IMR-90 (cell line): ENCODE results near the gene PLXDC2. TPM values are rescaled to one million over a fixed set of nuclear protein-coding genes. Genes with fewer than 3 reads are reported as not detected.

Source experiments
- ATAC-seq: fragments of 200-7000 bp; cut with Tn5 transposase; 2 replicates; pipeline ENCODE4 v1.9.1; 2020; ENCODE audit warnings: low read depth, mild to moderate bottlenecking, moderate library complexity
- BruUV-seq: library from RNA; stranded (reverse); fragments of 400-500 nt; replicated peaks from 2 replicates; lab custom pipeline; 2021; lab: Mats Ljungman, UMichigan
- CTCF ChIA-PET: fragments of 300-600 bp; formaldehyde crosslinking; extraction: SDS; loops from one replicate; lab custom pipeline; 2021; ENCODE audit warnings: antibody characterized with exemption; lab: Yijun Ruan, JAX
- POLR2A ChIA-PET: fragments of 300-600 bp; sonication (Branson Sonifier 250); formaldehyde crosslinking; loops from one replicate; lab custom pipeline; 2022; ENCODE audit warnings: antibody characterized with exemption; ENCODE audit not compliant: unreplicated experiment; lab: Charles Lee
- DNase-seq: peaks from one replicate; pipeline ENCODE4 v3.0.0; 2013
- H2AFZ ChIP-seq: replicated peaks from 2 replicates; pipeline ENCODE3; 2013; ENCODE audit warnings: low read length, mild to moderate bottlenecking; ENCODE audit not compliant: poor library complexity
- H2AK5ac ChIP-seq: 2 replicates; pipeline ENCODE4 v1.6.1; 2013; ENCODE audit warnings: low read depth, low read length, inconsistent platforms
- H2AK9ac ChIP-seq: replicated peaks from 2 replicates; pipeline ENCODE3; 2013; ENCODE audit warnings: mild to moderate bottlenecking, low read depth, low read length, moderate library complexity; ENCODE audit not compliant: poor library complexity
- H2BK120ac ChIP-seq: 2 replicates; pipeline ENCODE4 v1.6.1; 2013; ENCODE audit warnings: low read depth, low read length, inconsistent platforms
- H2BK15ac ChIP-seq: 3 replicates; pipeline ENCODE4 v1.6.1; 2013; ENCODE audit warnings: low read depth, low read length, inconsistent platforms
- H2BK20ac ChIP-seq: 2 replicates; pipeline ENCODE4 v1.6.1; 2013; ENCODE audit warnings: low read depth, mild to moderate bottlenecking, inconsistent platforms, low read length, moderate library complexity
- H2BK5ac ChIP-seq: 2 replicates; pipeline ENCODE4 v1.6.1; 2013; ENCODE audit warnings: mild to moderate bottlenecking, low read depth, low read length, inconsistent platforms; ENCODE audit not compliant: poor library complexity, severe bottlenecking
- H3K14ac ChIP-seq: replicated peaks from 2 replicates; pipeline ENCODE4 v1.6.1; 2013; ENCODE audit warnings: low read depth, low read length, inconsistent platforms
- H3K18ac ChIP-seq: 2 replicates; pipeline ENCODE4 v1.6.1; 2013; ENCODE audit warnings: low read depth, low read length, control low read depth
- H3K23ac ChIP-seq: 2 replicates; pipeline ENCODE4 v1.6.1; 2013; ENCODE audit warnings: low read depth, low read length, inconsistent platforms
- H3K27ac ChIP-seq: 2 replicates; pipeline ENCODE4 v1.5.1; 2013; ENCODE audit warnings: mild to moderate bottlenecking, control low read depth, low read length; ENCODE audit not compliant: insufficient read depth
- H3K27me3 ChIP-seq: 2 replicates; pipeline ENCODE4 v1.6.1; 2013; ENCODE audit warnings: low read length; ENCODE audit not compliant: control insufficient read depth, insufficient read depth
- H3K36me3 ChIP-seq: 2 replicates; pipeline ENCODE4 v1.6.1; 2013; ENCODE audit warnings: low read length, mixed read lengths; ENCODE audit not compliant: control insufficient read depth, insufficient read depth
- H3K4ac ChIP-seq: 2 replicates; pipeline ENCODE4 v1.6.1; 2013; ENCODE audit warnings: low read depth, low read length, inconsistent platforms
- H3K4me1 ChIP-seq: 2 replicates; pipeline ENCODE4 v1.6.1; 2013; ENCODE audit warnings: low read length, mixed read lengths; ENCODE audit not compliant: control insufficient read depth, insufficient read depth
- H3K4me2 ChIP-seq: 2 replicates; pipeline ENCODE4 v1.6.1; 2013; ENCODE audit warnings: low read depth, mild to moderate bottlenecking, control low read depth, low read length, moderate library complexity
- H3K4me3 ChIP-seq: 2 replicates; pipeline ENCODE4 v1.5.1; 2013; ENCODE audit warnings: low read depth, mild to moderate bottlenecking, control low read depth, low read length, moderate library complexity; ENCODE audit not compliant: insufficient read depth
- H3K56ac ChIP-seq: 2 replicates; pipeline ENCODE4 v1.6.1; 2013; ENCODE audit warnings: low read length, inconsistent platforms; ENCODE audit not compliant: insufficient read depth; ENCODE audit errors: extremely low read depth
- H3K79me1 ChIP-seq, 2 experiments: 2 replicates each; pipeline ENCODE4 v1.6.1; 2013; ENCODE audit warnings: low read length in 2 of 2, inconsistent platforms in 1 of 2, low read depth in 1 of 2
- H3K9ac ChIP-seq: 2 replicates; pipeline ENCODE4 v1.6.1; 2013; ENCODE audit warnings: low read depth, low read length, control low read depth
- H3K9me1 ChIP-seq: 2 replicates; pipeline ENCODE4 v1.6.1; 2013; ENCODE audit warnings: low read length, inconsistent platforms; ENCODE audit not compliant: insufficient read depth
- H3K9me3 ChIP-seq: 2 replicates; pipeline ENCODE4 v1.6.1; 2013; ENCODE audit warnings: low read length; ENCODE audit not compliant: control insufficient read depth, insufficient read depth
- H4K20me1 ChIP-seq: 2 replicates; pipeline ENCODE4 v1.6.1; 2013; ENCODE audit warnings: low read length, inconsistent platforms; ENCODE audit not compliant: insufficient read depth
- H4K5ac ChIP-seq: 2 replicates; pipeline ENCODE4 v1.6.1; 2013; ENCODE audit warnings: mild to moderate bottlenecking, low read depth, low read length, control low read depth
- H4K8ac ChIP-seq, 2 experiments: 2 replicates each; pipeline ENCODE4 v1.6.1; 2013; ENCODE audit warnings: low read depth in 2 of 2, low read length in 2 of 2, control low read depth in 1 of 2, inconsistent platforms in 1 of 2
- H4K91ac ChIP-seq: 2 replicates; pipeline ENCODE4 v1.6.1; 2013; ENCODE audit warnings: low read depth, low read length, inconsistent platforms; ENCODE audit not compliant: insufficient read depth
- BHLHE40 ChIP-seq: fragments of 150-350 bp; IDR thresholded peaks from 2 replicates; pipeline ENCODE4 v1.6.1; 2016; ENCODE audit warnings: mild to moderate bottlenecking, low read depth, low read length
- CEBPB ChIP-seq: IDR thresholded peaks from 2 replicates; pipeline ENCODE4 v1.6.1; 2012; ENCODE audit warnings: low read depth, low read length, improper control_type of control experiment
- CHD1 ChIP-seq: IDR thresholded peaks from 2 replicates; pipeline ENCODE4 v1.6.1; 2012; ENCODE audit warnings: low read depth, low read length, improper control_type of control experiment
- CTCF ChIP-seq: conservative IDR thresholded peaks from 2 replicates; pipeline ENCODE4 v1.5.1; 2012; ENCODE audit warnings: mild to moderate bottlenecking, low read depth, low read length, improper control_type of control experiment
- ELK1 ChIP-seq: fragments of 150-350 bp; IDR thresholded peaks from 2 replicates; pipeline ENCODE4 v1.6.1; 2016; ENCODE audit warnings: low read depth, mild to moderate bottlenecking, low read length, moderate library complexity, borderline replicate concordance
- FOS ChIP-seq: fragments of 150-350 bp; IDR thresholded peaks from 2 replicates; pipeline ENCODE4 v1.6.1; 2016; ENCODE audit warnings: low read depth, low read length
- MAFK ChIP-seq: IDR thresholded peaks from 2 replicates; pipeline ENCODE4 v1.6.1; 2012; ENCODE audit warnings: low read depth, low read length, improper control_type of control experiment
- MAZ ChIP-seq: IDR thresholded peaks from 2 replicates; pipeline ENCODE4 v1.6.1; 2012; ENCODE audit warnings: low read depth, mild to moderate bottlenecking, low read length, improper control_type of control experiment, moderate library complexity, borderline replicate concordance
- MXI1 ChIP-seq: IDR thresholded peaks from 2 replicates; pipeline ENCODE4 v1.6.1; 2012; ENCODE audit warnings: low read depth, mild to moderate bottlenecking, low read length, moderate library complexity, borderline replicate concordance
- NFE2L2 ChIP-seq: fragments of 150-350 bp; IDR thresholded peaks from 2 replicates; pipeline ENCODE4 v1.6.1; 2016; ENCODE audit warnings: low read depth, mild to moderate bottlenecking, low read length
- POLR2A ChIP-seq: IDR thresholded peaks from 2 replicates; pipeline ENCODE4 v1.6.1; 2012; ENCODE audit warnings: mild to moderate bottlenecking, low read depth, low read length
- RAD21 ChIP-seq: IDR thresholded peaks from 2 replicates; pipeline ENCODE4 v1.6.1; 2012; ENCODE audit warnings: low read length, improper control_type of control experiment
- RCOR1 ChIP-seq: IDR thresholded peaks from 2 replicates; pipeline ENCODE4 v1.6.1; 2012; ENCODE audit warnings: mild to moderate bottlenecking, low read length, improper control_type of control experiment; ENCODE audit not compliant: insufficient replicate concordance
- RFX5 ChIP-seq: IDR thresholded peaks from 2 replicates; pipeline ENCODE4 v1.8.0; 2012; ENCODE audit warnings: low read depth, mild to moderate bottlenecking, low read length, moderate library complexity
- SMC3 ChIP-seq: fragments of 150-350 bp; IDR thresholded peaks from 2 replicates; pipeline ENCODE4 v1.6.1; 2016; ENCODE audit warnings: low read depth, mild to moderate bottlenecking, antibody characterized with exemption, low read length, moderate library complexity
- USF2 ChIP-seq: fragments of 150-350 bp; IDR thresholded peaks from 2 replicates; pipeline ENCODE4 v1.6.1; 2017; ENCODE audit warnings: mild to moderate bottlenecking, antibody characterized with exemption, low read length, low read depth
- dilution Hi-C: fragments of 300-500 bp; cut with HindIII; formaldehyde crosslinking; loops from one replicate; pipeline ENCODE4 v1.14.3; 2018; ENCODE audit warnings: low sequenced_read_pairs; ENCODE audit not compliant: unreplicated experiment
- in situ Hi-C: fragments of 300-500 bp; cut with MboI; formaldehyde crosslinking; loops from 3 replicates; pipeline ENCODE4 v1.14.3; 2019; ENCODE audit warnings: low sequenced_read_pairs, inconsistent platforms, mixed read lengths
- intact Hi-C: fragments of 100-400 bp; cut with micrococcal nuclease; formaldehyde crosslinking; loops from 2 replicates; pipeline ENCODE4 v1.10.0; 2022
- polyA plus RNA-seq, 3 experiments: library from polyadenylated mRNA; depleted of rRNA; stranded (reverse); fragments of >200 nt; gene quantifications; 2 replicates each; pipeline ENCODE4 v1.2.3, GENCODE V29; 2012; ENCODE audit warnings: low replicate concordance in 1 of 3
- total RNA-seq: library from RNA; depleted of rRNA; stranded (reverse); fragments of >200 nt; gene quantifications from 2 replicates; pipeline ENCODE4 v1.2.3, GENCODE V29; 2012

PLXDC2 gene
- total and polyA plus RNA-seq, 2 of the 4 experiments (the other 2 are of a cell fraction): 3.2 to 6.1 TPM

GRCh38 chr10:20142311-20142710 is 326.1 kb downstream of the PLXDC2 start:
- dilution Hi-C loops: no loop called here
- Histone ChIP-seq H2AK9ac (no peak overlapping the region), H2BK120ac (no peak overlapping the region), H3K27me3 (no peaks in the 10 kb centered on the region), H3K27ac (no peak overlapping the region), H3K9ac (no peak overlapping the region), H3K79me1 (no peaks in the 10 kb centered on the region), H2BK5ac (no peak overlapping the region), H3K4me2 (no peak overlapping the region), H3K23ac (no peak overlapping the region), H4K20me1 (no peaks in the 10 kb centered on the region), H3K36me3 (no peaks in the 10 kb centered on the region), H3K9me1 (0 out of 2 replicates have a peak, but pooled peaks cover 3% of the 10 kb centered on the region), H3K14ac (no peak overlapping the region), H4K8ac (no peak overlapping the region), H3K56ac (no peak overlapping the region), H3K4me3 (no peak overlapping the region), H4K91ac (no peak overlapping the region), H2BK20ac (no peak overlapping the region), H3K4me1 (no peaks in the 10 kb centered on the region), H2BK15ac (no peak overlapping the region), H4K5ac (no peak overlapping the region), H2AK5ac (no peak overlapping the region), H3K9me3 (no peaks in the 10 kb centered on the region), H2AFZ (no peak overlapping the region), H3K18ac (no peak overlapping the region), H3K4ac (no peak overlapping the region)
- in situ Hi-C loops: no loop called here
- CTCF ChIA-PET: no interaction called here
- TF ChIP-seq CTCF (no peak), NFE2L2 (no peak), RAD21 (no peak), MAZ (no peak), BHLHE40 (no peak), FOS (no peak), RFX5 (no peak), MXI1 (no peak), CHD1 (no peak), CEBPB (no peak), RCOR1 (no peak), POLR2A (no peak), SMC3 (no peak), ELK1 (no peak), USF2 (no peak), MAFK (no peak)
- DNase-seq (no peak), ATAC-seq (no peak)
- intact Hi-C loops: no loop called here
- no TSS peak for BruUV-seq
- POLR2A ChIA-PET: no interaction called here
